ENCODE measurements around the gene ARRB2.
"Not testable (repeated sequence)": the region's sequence is repeated elsewhere in the genome, so short reads cannot be mapped to it uniquely, and the experiment has no call there.

Gene ARRB2

GRCh38 chr17:4701116-4701515 lies 9.3 kb upstream of the ARRB2 start:
- no peak for DNase-seq (ENCODE audit: extremely low read depth, low read depth)
- no peak overlapping the region for H3K4me3 ChIP-seq (replicated peaks; ENCODE audit: low read depth, low read length)
- TF ChIP-seq CTCF (IDR thresholded peaks at IDR 0.05; ENCODE audit: low read depth, low read length, missing control alignments): no peak

GRCh38 chr17:4703330-4703691 lies 7.1 kb upstream of the ARRB2 start:
- no peak for TF ChIP-seq CTCF (IDR thresholded peaks at IDR 0.05; ENCODE audit: low read depth, low read length, missing control alignments)
- H3K4me3 ChIP-seq (replicated peaks; ENCODE audit: low read depth, low read length): peak overlapping the region; percentile 95
- no peak for DNase-seq (ENCODE audit: extremely low read depth, low read depth)

- DNase-seq (ENCODE audit: extremely low read depth, low read depth): not testable (repeated sequence)
- H3K4me3 ChIP-seq (replicated peaks; ENCODE audit: low read depth, low read length): peak overlapping the region; percentile 95
Observed at GRCh38 chr17:4704574-4704907, 5.9 kb upstream of the ARRB2 start.

GRCh38 chr17:4704991-4705390 lies 5.4 kb upstream of the ARRB2 start:
- TF ChIP-seq CTCF (IDR thresholded peaks at IDR 0.05; ENCODE audit: low read depth, low read length, missing control alignments): no peak
- DNase-seq (ENCODE audit: extremely low read depth, low read depth): no peak
- peak overlapping the region; percentile 95 for H3K4me3 ChIP-seq (replicated peaks; ENCODE audit: low read depth, low read length)

GRCh38 chr17:4706121-4706520 lies 4.3 kb upstream of the ARRB2 start:
- TF ChIP-seq CTCF (IDR thresholded peaks at IDR 0.05; ENCODE audit: low read depth, low read length, missing control alignments): no peak
- DNase-seq (ENCODE audit: extremely low read depth, low read depth): no peak

GRCh38 chr17:4708436-4708835 lies 2.0 kb upstream of the ARRB2 start:
- no peak for DNase-seq (ENCODE audit: extremely low read depth, low read depth)
- TF ChIP-seq CTCF (IDR thresholded peaks at IDR 0.05; ENCODE audit: low read depth, low read length, missing control alignments): no peak
- H3K4me3 ChIP-seq (replicated peaks; ENCODE audit: low read depth, low read length): no peak overlapping the region

More at GRCh38 chr17:4706121-4706520, 4.3 kb upstream of the ARRB2 start:
- H3K4me3 ChIP-seq (replicated peaks; ENCODE audit: low read depth, low read length): no peak overlapping the region

- TF ChIP-seq CTCF (IDR thresholded peaks at IDR 0.05; ENCODE audit: low read depth, low read length, missing control alignments): no peak
- H3K4me3 ChIP-seq (replicated peaks; ENCODE audit: low read depth, low read length): peak overlapping the region; percentile 68
- no peak for DNase-seq (ENCODE audit: extremely low read depth, low read depth)
Observed at GRCh38 chr17:4710693-4711634, 532 bp downstream of the ARRB2 start.

Measured in HFF-Myc (cell line).